A673 (cell line): Measurements from ENCODE around the gene RCBTB2.

Experiments used
- CTCF ChIP-seq: fragments of 300-800, 200-600 bp; sonication (generic); conservative IDR thresholded peaks from 2 replicates; pipeline ENCODE4 v1.5.1; 2017; ENCODE audit warnings: low read depth, mild to moderate bottlenecking, antibody characterized with exemption, low read length, moderate library complexity, mixed read lengths
- EZH2 ChIP-seq: fragments of 200-600 bp; sonication (generic); IDR thresholded peaks from 2 replicates; pipeline ENCODE4 v1.6.1; 2017; ENCODE audit warnings: borderline replicate concordance, low read depth, mild to moderate bottlenecking, mixed read lengths, antibody characterized with exemption, low read length; ENCODE audit not compliant: poor library complexity, severe bottlenecking

DNA sequence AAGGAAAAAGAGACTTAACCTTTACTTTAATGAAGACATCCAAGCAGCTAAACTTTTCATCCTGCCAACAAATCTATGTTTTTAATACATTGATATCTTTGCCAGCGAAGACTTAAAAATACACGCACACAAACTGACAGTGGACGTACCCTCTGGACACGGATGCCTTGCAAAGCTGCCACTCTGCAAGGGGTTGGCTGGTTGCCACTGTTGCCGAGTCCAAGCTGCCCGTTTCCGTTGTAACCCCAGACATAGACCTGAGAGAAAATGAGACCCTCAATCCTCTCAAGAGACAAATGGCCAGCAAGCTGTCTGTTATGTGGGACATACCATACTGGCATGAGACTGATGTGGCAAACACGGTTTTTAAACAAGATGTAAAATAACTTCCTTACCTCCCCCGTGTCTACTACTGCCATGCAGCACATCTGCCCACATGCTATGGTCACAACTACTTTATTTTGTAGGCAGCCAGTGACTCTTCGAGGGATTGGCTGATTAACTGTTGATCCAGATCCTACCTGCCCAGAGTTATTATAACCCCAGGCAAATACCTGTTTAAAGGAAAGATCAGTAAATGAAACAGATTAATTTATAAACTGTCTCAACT lies 21.2 kb downstream of the RCBTB2 start:
- TF ChIP-seq CTCF (no peak), EZH2 (no peak)
